ENCODE results near the gene PPP2R1A.
"Not testable (repeated sequence)": the region's sequence is repeated elsewhere in the genome, so short reads cannot be mapped to it uniquely, and the experiment has no call there.

The PPP2R1A gene

DNA sequence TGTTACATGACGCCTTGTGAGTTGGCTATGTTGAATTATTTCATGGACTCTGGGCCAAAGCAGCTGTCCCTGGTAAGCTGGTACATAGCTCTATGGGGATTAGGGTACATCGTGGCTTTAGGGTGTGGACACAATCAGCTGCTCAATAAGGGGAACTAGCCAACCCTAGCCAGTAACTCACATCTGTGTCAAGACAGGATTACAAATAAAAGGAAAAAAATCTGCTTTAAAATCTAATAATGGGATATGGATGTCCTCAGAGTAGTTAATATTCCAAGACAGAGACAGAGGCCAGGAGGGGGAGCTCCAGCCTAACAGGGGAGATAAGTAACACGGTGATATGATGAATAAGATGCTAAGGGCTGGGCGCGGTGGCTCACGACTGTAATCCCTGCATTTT, 58.4 kb downstream of the PPP2R1A start:
- peak; percentile 48 for DNase-seq

GRCh38 chr19:52258426-52258825, 68.6 kb downstream of the PPP2R1A start:
- DNase-seq, result no peak

- not testable (repeated sequence) for DNase-seq
Measured at GRCh38 chr19:52265556-52265955, 75.7 kb downstream of the PPP2R1A start.

- peak; percentile 92 for DNase-seq
Measured at GRCh38 chr19:52269338-52270261, 79.7 kb downstream of the PPP2R1A start, which contains the start of gene ZNF766. Gene ZNF766 (plus strand): TSS chr19:52269587. CDS start chr19:52269614, 27 bp downstream.

- no peak for DNase-seq
Measured at GRCh38 chr19:52270266-52270885, 80.5 kb downstream of the PPP2R1A start.

- DNase-seq, result no peak
Measured at GRCh38 chr19:52273301-52273700, 83.4 kb downstream of the PPP2R1A start.

DNA sequence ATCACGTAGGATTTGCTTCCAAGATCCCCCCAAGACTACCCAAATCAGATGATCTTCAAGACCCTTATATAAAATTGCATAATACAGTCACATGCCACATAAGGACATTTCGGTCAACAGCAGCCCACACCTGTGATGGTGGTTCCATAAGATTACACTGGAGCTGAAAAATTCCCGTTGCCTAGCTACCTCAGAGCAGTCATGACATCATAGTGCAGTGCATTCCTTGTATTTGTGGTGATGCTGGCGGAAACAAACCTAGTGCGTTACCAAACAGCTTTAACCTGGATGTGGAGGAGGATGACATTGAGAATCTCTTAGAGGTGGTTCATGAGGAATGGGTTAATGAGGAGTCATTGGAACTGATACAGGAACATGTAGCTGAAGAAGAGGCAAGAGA, 84.3 kb downstream of the PPP2R1A start:
- DNase-seq, result no peak

GRCh38 chr19:52275988-52276387, 86.1 kb downstream of the PPP2R1A start:
- DNase-seq, result no peak

GRCh38 chr19:52277471-52277870, 87.6 kb downstream of the PPP2R1A start:
- DNase-seq, result no peak
